Tibial nerve (tissue), 4 donors: ENCODE measurements around the gene DRC1. TPM values are rescaled to one million over a fixed set of nuclear protein-coding genes. Genes with fewer than 3 reads are reported as not detected.

Source experiments
- DNase-seq, 2 donors: peaks; one replicate each; pipeline ENCODE4 v3.0.0-alpha.2; 2019; ENCODE audit warnings: low spot score in 2 of 2
- H3K27ac ChIP-seq, 4 donors: fragments of 200-600 bp; sonication (generic) in 3 of 4; one replicate each; pipeline ENCODE4 v1.5.1; 2017 to 2019; ENCODE audit warnings: mild to moderate bottlenecking in 1 of 4
- H3K27me3 ChIP-seq, 2 donors: fragments of 200-600 bp; sonication (generic) in 1 of 2; one replicate each; pipeline versions ENCODE4 v1.5.1 to v1.6.0; 2017 to 2019
- H3K36me3 ChIP-seq, 3 donors: fragments of 200-600 bp; sonication (generic); one replicate each; pipeline ENCODE4 v1.5.1; 2018 to 2019
- H3K4me1 ChIP-seq, 4 donors: fragments of 200-600 bp; sonication (generic) in 3 of 4; one replicate each; pipeline ENCODE4 v1.5.1; 2017 to 2019
- H3K4me3 ChIP-seq, 4 donors: fragments of 200-600 bp; sonication (generic) in 3 of 4; one replicate each; pipeline ENCODE4 v1.5.1; 2017 to 2019; ENCODE audit warnings: mild to moderate bottlenecking in 1 of 4, moderate library complexity in 1 of 4
- H3K9me3 ChIP-seq, 4 donors: fragments of 200-600 bp; sonication (generic) in 3 of 4; one replicate each; pipeline ENCODE4 v1.5.1; 2017 to 2019
- EP300 ChIP-seq, 2 donors: sonication (generic); formaldehyde crosslinking; IDR thresholded peaks; one replicate each; pipeline ENCODE4 v1.6.1; 2017; ENCODE audit warnings: antibody characterized with exemption in 2 of 2, mild to moderate bottlenecking in 1 of 2
- POLR2A ChIP-seq, 2 donors: fragments of 450-650 bp; IDR thresholded peaks; one replicate each; pipeline ENCODE4 v1.6.1; 2017; ENCODE audit warnings: antibody characterized with exemption in 2 of 2, mild to moderate bottlenecking in 2 of 2, moderate library complexity in 2 of 2
- WGBS, 2 donors: methylation state at CpG; one replicate each; pipeline ENCODE4 v1.1.5; 2018; 5-methylcytosine and 5-hydroxymethylcytosine counted together
- total RNA-seq, 4 donors: library from RNA; depleted of rRNA; stranded (reverse); fragments of >200 nt; gene quantifications; one replicate each; pipeline ENCODE4 v1.1.0, GENCODE V29; 2016
- TF ChIP-seq, protein P1 (sequence below), 5 experiments: fragments of 200-600 bp in 3 of 5; fragments of 450-650 bp in 2 of 5; sonication (generic) in 3 of 5; IDR thresholded peaks; one replicate each; pipeline ENCODE4 v1.5.1; 2016 to 2019; ENCODE audit warnings: antibody characterized with exemption in 5 of 5, mild to moderate bottlenecking in 3 of 5, moderate library complexity in 2 of 5

The DRC1 gene
- total RNA-seq, 4 donors from 2014 or later: 0.22 to 5.7 (median 1.7) TPM

DNA sequence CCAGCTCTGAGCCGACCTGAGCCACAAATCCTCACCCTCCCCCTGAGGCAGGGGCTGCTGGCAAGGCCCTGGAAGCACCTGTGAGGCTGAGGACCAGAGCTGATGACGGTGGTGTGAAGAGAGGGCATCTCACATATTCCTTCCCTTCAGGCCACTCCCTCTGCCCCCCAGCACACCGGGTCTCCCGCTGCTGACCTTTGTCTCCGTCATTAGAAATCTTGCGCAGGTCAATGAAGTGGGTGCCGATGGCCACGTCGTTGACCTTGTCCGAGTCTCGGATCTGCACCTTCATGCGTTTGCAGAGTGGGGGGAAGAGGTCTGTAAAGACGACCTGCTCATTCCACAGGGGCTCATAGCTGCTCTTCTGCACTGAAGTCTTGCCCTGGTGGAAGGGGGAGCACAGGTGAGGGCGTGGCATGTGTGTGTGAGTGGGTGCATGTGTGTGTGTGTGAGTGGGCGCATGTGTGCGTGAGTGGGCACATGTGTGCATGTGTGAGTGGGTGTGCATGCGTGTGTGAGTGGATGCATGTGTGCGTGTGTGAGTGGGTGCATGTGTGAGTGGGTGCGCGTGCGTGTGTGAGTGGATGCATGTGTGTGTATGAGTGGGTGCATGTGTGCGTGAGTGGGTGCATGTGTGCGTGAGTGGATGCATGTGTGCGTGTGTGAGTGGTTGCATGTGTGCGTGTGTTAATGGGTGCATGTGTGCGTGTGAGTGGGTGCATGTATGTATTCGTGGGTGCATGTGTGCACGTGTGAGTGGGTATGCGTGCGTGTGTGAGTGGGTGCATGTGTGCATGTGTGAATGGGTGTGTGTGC, 80.7 kb downstream of the DRC1 start:
- 82 to 85% methylated on average over 27 to 30 of the region's 30 CpGs for WGBS, 2 donors
- Histone ChIP-seq H3K4me1 (peaks cover 0 to 10% (median 0%) of the 10 kb centered on the region in 4 donors), H3K27me3 (no peaks in the 10 kb centered on the region), H3K9me3 (no peaks in the 10 kb centered on the region), H3K27ac (no peak overlapping the region), H3K4me3 (no peak overlapping the region), H3K36me3 (no peaks in the 10 kb centered on the region)
- TF ChIP-seq, protein P1, sequence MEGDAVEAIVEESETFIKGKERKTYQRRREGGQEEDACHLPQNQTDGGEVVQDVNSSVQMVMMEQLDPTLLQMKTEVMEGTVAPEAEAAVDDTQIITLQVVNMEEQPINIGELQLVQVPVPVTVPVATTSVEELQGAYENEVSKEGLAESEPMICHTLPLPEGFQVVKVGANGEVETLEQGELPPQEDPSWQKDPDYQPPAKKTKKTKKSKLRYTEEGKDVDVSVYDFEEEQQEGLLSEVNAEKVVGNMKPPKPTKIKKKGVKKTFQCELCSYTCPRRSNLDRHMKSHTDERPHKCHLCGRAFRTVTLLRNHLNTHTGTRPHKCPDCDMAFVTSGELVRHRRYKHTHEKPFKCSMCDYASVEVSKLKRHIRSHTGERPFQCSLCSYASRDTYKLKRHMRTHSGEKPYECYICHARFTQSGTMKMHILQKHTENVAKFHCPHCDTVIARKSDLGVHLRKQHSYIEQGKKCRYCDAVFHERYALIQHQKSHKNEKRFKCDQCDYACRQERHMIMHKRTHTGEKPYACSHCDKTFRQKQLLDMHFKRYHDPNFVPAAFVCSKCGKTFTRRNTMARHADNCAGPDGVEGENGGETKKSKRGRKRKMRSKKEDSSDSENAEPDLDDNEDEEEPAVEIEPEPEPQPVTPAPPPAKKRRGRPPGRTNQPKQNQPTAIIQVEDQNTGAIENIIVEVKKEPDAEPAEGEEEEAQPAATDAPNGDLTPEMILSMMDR (IDR thresholded peaks at IDR 0.05): no peak
- TF ChIP-seq POLR2A (IDR thresholded peaks at IDR 0.05) (no peak), EP300 (IDR thresholded peaks at IDR 0.05) (no peak)
- no peak for DNase-seq

DNA sequence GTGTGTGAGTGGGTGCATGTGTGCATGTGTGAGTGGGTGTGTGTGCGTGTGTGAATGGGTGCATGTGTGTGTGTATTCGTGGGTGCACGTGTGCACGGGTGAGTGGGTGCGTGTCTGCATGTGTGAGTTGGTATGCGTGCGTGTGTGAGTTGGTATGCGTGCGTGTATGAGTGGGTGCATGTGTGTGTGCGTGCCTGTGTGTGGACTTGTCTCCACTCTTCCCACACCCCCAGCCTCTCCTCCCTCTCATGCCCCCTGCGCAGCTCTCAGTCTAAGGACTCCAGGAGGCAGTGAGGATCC, 81.3 kb downstream of the DRC1 start:
- WGBS, 2 donors: 91 to 93% methylated on average over 11 of the region's 11 CpGs
- Histone ChIP-seq H3K4me1 (peaks cover 0 to 5% (median 0%) of the 10 kb centered on the region in 4 donors), H3K36me3 (no peaks in the 10 kb centered on the region), H3K27me3 (no peaks in the 10 kb centered on the region), H3K4me3 (no peak overlapping the region), H3K27ac (no peak overlapping the region), H3K9me3 (no peaks in the 10 kb centered on the region)
- DNase-seq: no peak
- TF ChIP-seq EP300 (IDR thresholded peaks at IDR 0.05) (no peak), POLR2A (IDR thresholded peaks at IDR 0.05) (no peak)
- TF ChIP-seq, protein P1 (IDR thresholded peaks at IDR 0.05): no peak

- Histone ChIP-seq H3K4me1 (no peaks in the 10 kb centered on the region), H3K27ac (no peak overlapping the region), H3K9me3 (no peaks in the 10 kb centered on the region), H3K27me3 (no peaks in the 10 kb centered on the region), H3K36me3 (no peaks in the 10 kb centered on the region), H3K4me3 (no peak overlapping the region)
- DNase-seq: no peak
- 76 to 78% methylated on average over 11 of the region's 11 CpGs for WGBS, 2 donors
- TF ChIP-seq, protein P1 (IDR thresholded peaks at IDR 0.05): no peak
- TF ChIP-seq EP300 (IDR thresholded peaks at IDR 0.05) (no peak), POLR2A (IDR thresholded peaks at IDR 0.05) (no peak)
Observed at GRCh38 chr2:26483516-26483915, 81.8 kb downstream of the DRC1 start.

GRCh38 chr2:26483957-26484565, 82.3 kb downstream of the DRC1 start:
- no peak overlapping the region for H3K27ac ChIP-seq
- no peak for DNase-seq
- WGBS, 2 donors: 71 to 80% methylated on average over 13 of the region's 13 CpGs
- H3K9me3 ChIP-seq: no peaks in the 10 kb centered on the region
- no peak for TF ChIP-seq EP300 (IDR thresholded peaks at IDR 0.05)
- TF ChIP-seq, protein P1 (IDR thresholded peaks at IDR 0.05): no peak
- no peak for TF ChIP-seq POLR2A (IDR thresholded peaks at IDR 0.05)
- no peak overlapping the region for H3K4me3 ChIP-seq
- H3K4me1 ChIP-seq: no peaks in the 10 kb centered on the region
- no peaks in the 10 kb centered on the region for H3K36me3 ChIP-seq
- no peaks in the 10 kb centered on the region for H3K27me3 ChIP-seq

DNA sequence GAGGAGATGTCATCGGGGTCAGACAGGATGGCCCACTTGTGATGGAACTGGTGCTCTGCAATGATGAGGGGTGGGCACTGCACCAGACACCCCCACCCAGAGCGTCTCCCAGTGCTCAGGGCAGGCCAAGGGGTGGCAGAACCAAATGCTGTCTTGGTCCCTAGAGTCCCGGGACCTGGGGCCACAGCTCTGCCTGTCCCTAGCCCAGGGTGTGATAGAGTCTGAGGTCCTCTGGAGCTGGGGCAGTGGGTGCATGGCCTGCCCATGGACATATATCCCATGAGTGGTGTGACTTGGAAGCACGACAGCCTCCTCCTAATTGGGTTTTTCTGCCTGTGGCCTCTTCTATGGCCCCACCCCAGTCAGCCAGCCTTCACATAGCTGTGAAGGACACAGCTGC, 82.9 kb downstream of the DRC1 start:
- TF ChIP-seq POLR2A (IDR thresholded peaks at IDR 0.05) (no peak), EP300 (IDR thresholded peaks at IDR 0.05) (no peak)
- TF ChIP-seq, protein P1 (IDR thresholded peaks at IDR 0.05): no peak
- DNase-seq: no peak
- no peak overlapping the region for H3K4me3 ChIP-seq
- no peaks in the 10 kb centered on the region for H3K27me3 ChIP-seq
- H3K9me3 ChIP-seq: no peaks in the 10 kb centered on the region
- H3K36me3 ChIP-seq: no peaks in the 10 kb centered on the region
- H3K4me1 ChIP-seq: no peaks in the 10 kb centered on the region
- H3K27ac ChIP-seq: no peak overlapping the region
- WGBS, 2 donors: 94 to 100% methylated on average over 3 of the region's 4 CpGs
